ENCODE data around the gene DIAPH1.

The DIAPH1 gene

GRCh38 chr5:141491323-141492167 is 127.3 kb downstream of the DIAPH1 start:
- Mint-ChIP-seq H3K27ac (no peak overlapping the region), H3K4me1 (peaks cover 9% of the 10 kb centered on the region), H3K36me3 (ENCODE audit: low read depth) (no peaks in the 10 kb centered on the region), H3K9me3 (no peaks in the 10 kb centered on the region), H3K27me3 (peaks cover 79% of the 10 kb centered on the region), H3K4me3 (peak overlapping the region; percentile 55)
- DNase-seq (no peak), ATAC-seq (no peak)

GRCh38 chr5:141490771-141491170 is 128.0 kb downstream of the DIAPH1 start:
- ATAC-seq = no peak
- H3K27ac Mint-ChIP-seq = no peak overlapping the region
- H3K27me3 Mint-ChIP-seq = peaks cover 84% of the 10 kb centered on the region
- DNase-seq = no peak
- H3K9me3 Mint-ChIP-seq = no peaks in the 10 kb centered on the region
- H3K4me1 Mint-ChIP-seq = peaks cover 9% of the 10 kb centered on the region
- H3K4me3 Mint-ChIP-seq = no peak overlapping the region
- H3K36me3 Mint-ChIP-seq (ENCODE audit: low read depth) = no peaks in the 10 kb centered on the region

GRCh38 chr5:141490271-141490670 is 128.5 kb downstream of the DIAPH1 start:
- Mint-ChIP-seq H3K4me3 (no peak overlapping the region), H3K4me1 (peaks cover 5% of the 10 kb centered on the region), H3K9me3 (no peaks in the 10 kb centered on the region), H3K36me3 (ENCODE audit: low read depth) (no peaks in the 10 kb centered on the region), H3K27me3 (peaks cover 84% of the 10 kb centered on the region), H3K27ac (no peak overlapping the region)
- ATAC-seq (no peak), DNase-seq (no peak)

- H3K27me3 Mint-ChIP-seq = peaks cover 88% of the 10 kb centered on the region
- H3K4me1 Mint-ChIP-seq = peaks cover 9% of the 10 kb centered on the region
- ATAC-seq (no peak), DNase-seq (no peak)
- H3K36me3 Mint-ChIP-seq (ENCODE audit: low read depth) = no peaks in the 10 kb centered on the region
- H3K27ac Mint-ChIP-seq = no peak overlapping the region
- no peaks in the 10 kb centered on the region for H3K9me3 Mint-ChIP-seq
- no peak overlapping the region for H3K4me3 Mint-ChIP-seq
These were observed 129.0 kb downstream of the DIAPH1 start for GRCh38 chr5:141489841-141490240.

GRCh38 chr5:141488591-141489561 is 129.9 kb downstream of the DIAPH1 start, which contains the start of gene PCDHGC5:
Gene PCDHGC5 (plus strand): TSS chr5:141489081. CDS start chr5:141489241, 160 bp downstream.
- no peaks in the 10 kb centered on the region for H3K36me3 Mint-ChIP-seq (ENCODE audit: low read depth)
- DNase-seq = no peak
- peaks cover 11% of the 10 kb centered on the region for H3K4me1 Mint-ChIP-seq
- H3K4me3 Mint-ChIP-seq = no peak within 1 kb of the TSS
- peaks cover 88% of the 10 kb centered on the region for H3K27me3 Mint-ChIP-seq
- H3K9me3 Mint-ChIP-seq = no peaks in the 10 kb centered on the region
- no peak for ATAC-seq
- H3K27ac Mint-ChIP-seq = no peak within 1 kb of the TSS

GRCh38 chr5:141487131-141487530 is 131.7 kb downstream of the DIAPH1 start:
- Mint-ChIP-seq H3K27me3 (peaks cover 90% of the 10 kb centered on the region), H3K27ac (no peak overlapping the region), H3K4me1 (peaks cover 9% of the 10 kb centered on the region), H3K4me3 (no peak overlapping the region), H3K36me3 (ENCODE audit: low read depth) (no peaks in the 10 kb centered on the region), H3K9me3 (no peaks in the 10 kb centered on the region)
- DNase-seq (no peak), ATAC-seq (no peak)

- H3K4me3 Mint-ChIP-seq = no peak overlapping the region
- H3K9me3 Mint-ChIP-seq = no peaks in the 10 kb centered on the region
- no peak for ATAC-seq
- H3K4me1 Mint-ChIP-seq = peaks cover 6% of the 10 kb centered on the region
- H3K27ac Mint-ChIP-seq = no peak overlapping the region
- peaks cover 87% of the 10 kb centered on the region for H3K27me3 Mint-ChIP-seq
- no peak for DNase-seq
- H3K36me3 Mint-ChIP-seq (ENCODE audit: low read depth) = no peaks in the 10 kb centered on the region
These were observed 132.7 kb downstream of the DIAPH1 start for GRCh38 chr5:141486091-141486490.

- DNase-seq (no peak), ATAC-seq (no peak)
- Mint-ChIP-seq H3K27ac (no peak overlapping the region), H3K36me3 (ENCODE audit: low read depth) (no peaks in the 10 kb centered on the region), H3K4me1 (peaks cover 6% of the 10 kb centered on the region), H3K9me3 (no peaks in the 10 kb centered on the region), H3K4me3 (no peak overlapping the region), H3K27me3 (peaks cover 87% of the 10 kb centered on the region)
These were observed 133.3 kb downstream of the DIAPH1 start for GRCh38 chr5:141485321-141486055.

- Mint-ChIP-seq H3K27me3 (peaks cover 85% of the 10 kb centered on the region), H3K4me3 (peak within 1 kb of the TSS; percentile 21), H3K27ac (no peak within 1 kb of the TSS), H3K9me3 (no peaks in the 10 kb centered on the region), H3K4me1 (peaks cover 6% of the 10 kb centered on the region), H3K36me3 (ENCODE audit: low read depth) (no peaks in the 10 kb centered on the region)
- no peak for DNase-seq
- peak; percentile 35 for ATAC-seq
These were observed 134.0 kb downstream of the DIAPH1 start, which contains the start of gene PCDHGC4 for GRCh38 chr5:141484641-141485311. Gene PCDHGC4 (plus strand): TSS chr5:141485030. CDS start chr5:141485174, 144 bp downstream.

GRCh38 chr5:141484310-141484640 is 134.5 kb downstream of the DIAPH1 start:
- H3K36me3 Mint-ChIP-seq (ENCODE audit: low read depth) = no peaks in the 10 kb centered on the region
- peaks cover 6% of the 10 kb centered on the region for H3K4me1 Mint-ChIP-seq
- no peak overlapping the region for H3K4me3 Mint-ChIP-seq
- ATAC-seq (no peak), DNase-seq (no peak)
- no peaks in the 10 kb centered on the region for H3K9me3 Mint-ChIP-seq
- peaks cover 85% of the 10 kb centered on the region for H3K27me3 Mint-ChIP-seq
- no peak overlapping the region for H3K27ac Mint-ChIP-seq

- no peak overlapping the region for H3K27ac Mint-ChIP-seq
- DNase-seq = no peak
These were observed 134.9 kb downstream of the DIAPH1 start for GRCh38 chr5:141483902-141484301.

GRCh38 chr5:141479776-141480175 is 139.0 kb downstream of the DIAPH1 start:
- H3K27me3 Mint-ChIP-seq = peaks cover 84% of the 10 kb centered on the region
- DNase-seq (no peak), ATAC-seq (no peak)
- H3K36me3 Mint-ChIP-seq (ENCODE audit: low read depth) = peaks cover 1% of the 10 kb centered on the region
- H3K4me1 Mint-ChIP-seq = peaks cover 30% of the 10 kb centered on the region
- no peak overlapping the region for H3K4me3 Mint-ChIP-seq
- no peak overlapping the region for H3K27ac Mint-ChIP-seq
- no peaks in the 10 kb centered on the region for H3K9me3 Mint-ChIP-seq

More at GRCh38 chr5:141483902-141484301, 134.9 kb downstream of the DIAPH1 start:
- ATAC-seq = no peak
- Mint-ChIP-seq H3K4me1 (peaks cover 6% of the 10 kb centered on the region), H3K36me3 (ENCODE audit: low read depth) (no peaks in the 10 kb centered on the region), H3K4me3 (no peak overlapping the region), H3K9me3 (no peaks in the 10 kb centered on the region), H3K27me3 (peaks cover 83% of the 10 kb centered on the region)

GRCh38 chr5:141478321-141478945 is 140.4 kb downstream of the DIAPH1 start:
- H3K36me3 Mint-ChIP-seq (ENCODE audit: low read depth) = peaks cover 1% of the 10 kb centered on the region
- DNase-seq (no peak), ATAC-seq (no peak)
- peaks cover 74% of the 10 kb centered on the region for H3K27me3 Mint-ChIP-seq
- H3K4me3 Mint-ChIP-seq = no peak overlapping the region
- peaks cover 28% of the 10 kb centered on the region for H3K4me1 Mint-ChIP-seq
- H3K27ac Mint-ChIP-seq = no peak overlapping the region
- no peaks in the 10 kb centered on the region for H3K9me3 Mint-ChIP-seq
